ENCODE data around the gene LCLAT1. TPM values are rescaled to one million over a fixed set of nuclear protein-coding genes. Genes with fewer than 3 reads are reported as not detected.

LCLAT1 gene
- polyA plus RNA-seq, 2 of the 4 experiments (the other 2 are of a cell fraction), result 19.5 to 71.0 TPM

- no peak overlapping the region for H3K27ac ChIP-seq
- TF ChIP-seq HEYL (CRISPR knock-in tag; IDR thresholded peaks at IDR 0.05), result no peak
- TF ChIP-seq REST (IDR thresholded peaks at IDR 0.05), result no peak
- no peak for TF ChIP-seq TP53 (CRISPR knock-in tag; IDR thresholded peaks at IDR 0.05)
- no peak for TF ChIP-seq JUN (IDR thresholded peaks at IDR 0.05)
- TF ChIP-seq MAX (IDR thresholded peaks at IDR 0.05), result no peak
- ATAC-seq (no peak), FAIRE-seq (no peak), DNase-seq (ENCODE audit: low read depth in 1 of 2, low spot score in 1 of 2) (no peak)
- no peak overlapping the region for H3K4me2 ChIP-seq
- H3K4me3 ChIP-seq, result no peak overlapping the region
- ChIA-PET POLR2A (no interaction called here), CTCF (no interaction called here)
- no peaks in the 10 kb centered on the region for H3K4me1 ChIP-seq
- WGBS (ENCODE audit: missing lambda C conversion rate), result 93% methylated on average over 4 of the region's 4 CpGs
- no peaks in the 10 kb centered on the region for H3K9me3 ChIP-seq
Observed at GRCh38 chr2:30577151-30577550, 130.1 kb downstream of the LCLAT1 start.

- no peak for DNase-seq (ENCODE audit: low read depth in 1 of 2, low spot score in 1 of 2)
- Histone ChIP-seq H3K9me3 (no peaks in the 10 kb centered on the region), H3K4me1 (no peaks in the 10 kb centered on the region), H3K27ac (no peak overlapping the region), H3K4me3 (no peak overlapping the region), H3K4me2 (no peak overlapping the region)
- 88% methylated on average over 3 of the region's 3 CpGs for WGBS (ENCODE audit: missing lambda C conversion rate)
- TF ChIP-seq NR3C1 (IDR thresholded peaks at IDR 0.05) (no peak), RARB (CRISPR knock-in tag; IDR thresholded peaks at IDR 0.05) (no peak)
- ChIA-PET CTCF (interaction anchor here (0.5 to 1.9 kb wide), 2 partner anchors 126 to 299 kb away, joined by 4 read pairs; no protein-coding TSS in a partner anchor), POLR2A (no interaction called here)
- FAIRE-seq, result no peak
- ATAC-seq, result no peak
Observed at GRCh38 chr2:30580391-30580790, 133.3 kb downstream of the LCLAT1 start.

GRCh38 chr2:30582521-30582920, 135.5 kb downstream of the LCLAT1 start:
- ATAC-seq (no peak), DNase-seq (ENCODE audit: low read depth in 1 of 2, low spot score in 1 of 2) (no peak), FAIRE-seq (no peak)
- Histone ChIP-seq H3K4me3 (no peak overlapping the region), H3K27ac (no peak overlapping the region), H3K4me2 (no peak overlapping the region), H3K9me3 (no peaks in the 10 kb centered on the region), H3K4me1 (no peaks in the 10 kb centered on the region)
- CTCF ChIA-PET, result interaction anchor here (0.7 to 1.4 kb wide), 3 partner anchors 8 to 374 kb away, joined by 3 read pairs; no protein-coding TSS in a partner anchor
- TF ChIP-seq NFE2L2 (conservative IDR thresholded peaks at IDR 0.05; ENCODE audit: low read length), result no peak
- no peak for TF ChIP-seq CTCF (IDR thresholded peaks at IDR 0.05)
- WGBS (ENCODE audit: missing lambda C conversion rate), result 75% methylated on average over 2 of the region's 2 CpGs
- POLR2A ChIA-PET, result no interaction called here

- WGBS (ENCODE audit: missing lambda C conversion rate), result 89% methylated on average over 3 of the region's 3 CpGs
- DNase-seq (ENCODE audit: low read depth in 1 of 2, low spot score in 1 of 2) (no peak), FAIRE-seq (no peak), ATAC-seq (no peak)
- Histone ChIP-seq H3K4me2 (no peak overlapping the region), H3K4me1 (no peaks in the 10 kb centered on the region), H3K9me3 (no peaks in the 10 kb centered on the region), H3K4me3 (no peak overlapping the region), H3K27ac (no peak overlapping the region)
- ChIA-PET CTCF (interaction anchor here (1.0 to 1.4 kb wide), 2 partner anchors 8 to 9 kb away, joined by 3 read pairs; no protein-coding TSS in a partner anchor), POLR2A (no interaction called here)
- TF ChIP-seq BHLHE40 (IDR thresholded peaks at IDR 0.05; ENCODE audit: low read depth, low read length), result no peak
- TF ChIP-seq TP53 (CRISPR knock-in tag; IDR thresholded peaks at IDR 0.05), result no peak
- no peak for TF ChIP-seq HOXA7 (CRISPR knock-in tag; IDR thresholded peaks at IDR 0.05)
- TF ChIP-seq HEYL (CRISPR knock-in tag; IDR thresholded peaks at IDR 0.05), result no peak
- no peak for TF ChIP-seq ZNF302 (CRISPR knock-in tag; IDR thresholded peaks at IDR 0.05)
- no peak for TF ChIP-seq FOSB (CRISPR knock-in tag; IDR thresholded peaks at IDR 0.05)
- no peak for TF ChIP-seq ATOH8 (CRISPR knock-in tag; IDR thresholded peaks at IDR 0.05; ENCODE audit: low read depth)
- TF ChIP-seq NR3C1 (IDR thresholded peaks at IDR 0.05), result no peak
- no peak for TF ChIP-seq HMGXB4 (CRISPR knock-in tag; IDR thresholded peaks at IDR 0.05; ENCODE audit: borderline replicate concordance)
- TF ChIP-seq ELK1 (IDR thresholded peaks at IDR 0.05; ENCODE audit: low read depth, low read length), result no peak
- TF ChIP-seq CHD2 (IDR thresholded peaks at IDR 0.05; ENCODE audit: low read length, partially characterized antibody), result no peak
- TF ChIP-seq JUN (IDR thresholded peaks at IDR 0.05), result no peak
- no peak for TF ChIP-seq HDAC2 (IDR thresholded peaks at IDR 0.05)
- TF ChIP-seq KDM1A (IDR thresholded peaks at IDR 0.05; ENCODE audit: low read depth), result no peak
- TF ChIP-seq FOSL2 (IDR thresholded peaks at IDR 0.05), result no peak
- no peak for TF ChIP-seq FOSL2 (CRISPR knock-in tag; IDR thresholded peaks at IDR 0.05)
Observed at GRCh38 chr2:30583204-30583749, 136.2 kb downstream of the LCLAT1 start.
